HG03064 (cell line): ENCODE data around the gene LMAN2L.

Experiments used
- ATAC-seq: cut with Tn5 transposase; IDR thresholded peaks from one replicate; pipeline ENCODE4 v1.9.1; 2021; ENCODE audit warnings: low read depth; ENCODE audit not compliant: unreplicated experiment

LMAN2L gene

GRCh38 chr2:96716388-96716787, 23.5 kb downstream of the LMAN2L start:
- ATAC-seq, result no peak

GRCh38 chr2:96715658-96716057, 24.2 kb downstream of the LMAN2L start:
- no peak for ATAC-seq

DNA sequence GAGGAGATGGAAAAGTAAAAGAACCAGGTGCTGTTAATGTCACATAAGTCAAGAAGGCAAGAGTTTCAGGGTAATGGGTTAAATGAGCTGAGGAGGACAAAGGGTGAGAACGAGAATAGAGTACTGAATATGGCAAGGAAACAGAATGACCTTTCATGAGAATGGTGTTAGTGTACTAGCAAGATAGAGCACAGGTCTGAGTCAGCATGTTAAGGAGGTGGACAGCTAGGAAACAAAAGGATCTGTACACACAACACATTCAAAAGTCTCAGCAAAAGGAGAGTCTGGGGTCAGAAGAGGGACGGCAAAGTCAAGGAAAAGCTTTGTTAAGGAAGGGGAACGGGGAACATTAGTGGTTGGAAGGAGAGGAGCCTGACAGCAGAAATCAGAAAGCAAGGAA, 28.9 kb downstream of the LMAN2L start:
- no peak for ATAC-seq

DNA sequence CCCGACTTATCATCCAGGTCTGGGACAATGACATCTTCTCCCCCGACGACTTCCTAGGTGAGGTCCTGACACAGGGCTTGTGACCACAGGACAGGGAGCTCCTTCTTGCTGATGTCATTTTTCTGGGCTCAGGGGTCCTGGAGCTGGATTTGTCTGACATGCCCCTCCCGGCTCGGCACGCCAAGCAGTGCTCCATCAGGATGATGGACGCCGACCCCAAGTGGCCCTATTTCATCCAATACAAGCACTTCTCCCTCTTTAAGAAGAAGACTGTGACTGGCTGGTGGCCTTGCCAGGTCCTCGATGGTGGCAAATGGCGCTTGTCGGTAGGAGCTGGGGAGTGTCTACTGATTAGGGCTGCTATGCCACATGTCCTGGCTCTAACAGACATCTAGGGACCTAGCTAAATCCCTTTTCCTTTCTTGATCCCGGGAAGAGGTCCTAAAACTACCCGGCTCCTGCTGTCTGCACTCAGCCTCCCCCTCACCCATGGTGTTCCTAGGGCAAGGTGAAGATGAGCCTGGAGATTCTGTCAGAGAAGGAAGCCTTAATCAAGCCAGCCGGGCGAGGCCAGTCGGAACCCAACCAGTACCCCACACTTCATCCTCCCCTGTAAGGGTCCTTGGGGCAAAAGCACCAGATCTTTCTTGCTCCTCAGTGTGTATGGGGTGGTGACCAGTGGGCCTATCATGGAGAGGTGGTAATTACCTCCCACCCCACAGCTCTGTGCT, 36.7 kb downstream of the LMAN2L start:
- ATAC-seq, result no peak

GRCh38 chr2:96702098-96702785, 37.6 kb downstream of the LMAN2L start:
- no peak for ATAC-seq

DNA sequence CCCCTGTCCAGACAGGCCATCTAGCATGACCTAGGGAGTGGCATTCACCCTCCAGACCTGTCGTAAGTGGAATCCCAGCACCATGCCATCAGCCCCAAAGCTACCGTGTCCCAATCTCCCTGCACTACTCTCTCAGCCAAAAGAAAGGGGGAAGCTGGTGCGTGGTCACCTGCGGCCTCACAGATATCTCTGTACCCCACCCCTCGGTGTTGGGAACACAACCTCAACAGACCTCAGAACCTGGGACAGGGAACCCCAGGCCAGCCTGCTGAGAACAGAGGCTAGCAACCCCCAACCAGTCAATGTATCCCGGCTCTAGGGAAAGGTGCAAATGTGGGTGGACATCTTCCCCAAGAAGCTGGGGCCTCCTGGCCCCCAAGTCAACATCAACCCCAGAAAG, 38.2 kb downstream of the LMAN2L start:
- no peak for ATAC-seq

DNA sequence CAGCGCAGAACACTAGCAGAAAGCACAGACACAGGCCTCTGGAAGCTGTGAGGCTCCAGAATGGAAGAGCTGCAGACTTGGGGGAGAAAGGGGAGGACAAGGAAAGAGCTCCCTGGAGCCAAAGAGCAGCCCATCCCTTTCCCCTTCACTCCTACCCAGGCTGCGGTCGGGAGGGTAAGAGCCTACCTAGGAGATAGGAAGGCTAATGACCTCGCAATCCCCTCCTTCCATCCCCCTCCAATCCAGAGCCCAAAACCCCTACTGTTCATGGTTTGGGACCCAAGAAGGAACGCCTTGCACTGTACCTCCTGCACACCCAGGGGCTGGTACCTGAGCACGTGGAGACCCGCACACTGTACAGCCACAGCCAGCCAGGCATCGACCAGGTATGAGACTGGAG, 39.8 kb downstream of the LMAN2L start:
- ATAC-seq, result no peak

DNA sequence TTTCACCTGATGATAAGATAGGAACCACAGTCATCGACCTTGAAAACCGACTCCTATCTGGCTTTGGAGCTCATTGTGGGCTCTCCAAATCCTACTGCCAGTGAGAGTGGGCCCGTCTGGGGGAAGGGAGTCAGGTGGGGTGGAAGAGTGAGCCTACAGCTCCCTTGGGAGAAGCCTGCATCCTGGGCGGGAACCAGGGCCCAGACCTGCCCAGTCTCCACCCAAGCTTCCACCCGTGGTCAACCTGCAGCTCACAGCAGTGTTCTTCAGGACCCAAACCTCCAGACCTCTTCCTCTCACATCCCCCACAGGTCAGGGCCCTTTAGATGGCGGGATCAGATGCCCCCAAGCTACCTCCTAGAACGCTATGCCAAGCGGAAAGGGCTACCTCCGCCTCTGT, 40.2 kb downstream of the LMAN2L start:
- no peak for ATAC-seq

DNA sequence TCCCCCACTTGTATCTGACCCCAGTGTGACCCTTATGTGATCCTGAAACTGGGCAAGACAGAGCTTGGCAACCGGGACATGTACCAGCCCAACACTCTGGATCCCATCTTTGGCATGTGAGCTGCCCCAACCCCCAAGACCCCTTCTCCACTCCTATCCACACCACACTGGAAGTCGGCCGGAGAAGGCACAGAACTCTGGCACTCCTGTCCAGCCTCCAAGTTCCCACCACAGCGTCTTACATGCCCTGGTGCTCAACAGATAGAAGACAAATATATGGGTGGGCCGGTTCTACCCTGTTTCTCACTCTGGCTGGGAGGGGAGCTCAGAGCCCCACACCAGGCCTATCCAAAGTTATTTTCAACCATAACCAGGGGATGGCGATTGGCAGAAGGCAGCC, 40.8 kb downstream of the LMAN2L start:
- ATAC-seq, result no peak

DNA sequence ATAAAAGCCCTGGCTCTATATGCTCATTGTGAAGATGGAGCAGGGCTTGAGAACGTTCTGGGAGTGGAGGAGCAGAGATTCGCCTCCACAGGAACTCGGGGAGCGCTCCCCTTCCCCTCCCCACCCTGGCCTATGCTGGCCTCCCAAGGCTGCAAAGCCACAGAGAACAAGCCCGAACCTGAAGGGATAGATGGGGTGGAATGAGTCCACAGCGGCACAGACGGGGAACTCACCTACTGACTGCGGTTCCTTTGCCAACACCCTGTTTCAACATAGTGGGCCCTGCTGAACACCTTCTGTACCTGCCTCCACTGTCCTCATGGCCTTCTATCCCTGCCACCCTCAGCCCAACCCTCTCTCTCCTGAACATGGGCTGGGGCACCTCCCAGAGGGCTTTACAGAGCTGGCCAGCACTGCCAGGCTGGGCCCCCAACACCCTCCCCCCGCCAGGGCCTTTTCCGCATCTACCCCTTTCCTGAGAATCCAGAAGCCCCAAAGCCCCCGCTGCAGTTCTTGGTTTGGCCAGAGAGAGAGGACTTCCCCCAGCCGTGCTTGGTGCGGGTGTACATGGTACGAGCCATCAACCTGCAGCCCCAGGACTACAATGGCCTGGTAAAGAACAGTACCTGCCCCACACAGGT, 41.5 kb downstream of the LMAN2L start:
- ATAC-seq, result no peak

GRCh38 chr2:96697476-96697875, 42.4 kb downstream of the LMAN2L start:
- ATAC-seq, result no peak

GRCh38 chr2:96695602-96696001, 44.3 kb downstream of the LMAN2L start:
- ATAC-seq, result no peak

GRCh38 chr2:96694816-96695455, 44.9 kb downstream of the LMAN2L start:
- ATAC-seq, result no peak

DNA sequence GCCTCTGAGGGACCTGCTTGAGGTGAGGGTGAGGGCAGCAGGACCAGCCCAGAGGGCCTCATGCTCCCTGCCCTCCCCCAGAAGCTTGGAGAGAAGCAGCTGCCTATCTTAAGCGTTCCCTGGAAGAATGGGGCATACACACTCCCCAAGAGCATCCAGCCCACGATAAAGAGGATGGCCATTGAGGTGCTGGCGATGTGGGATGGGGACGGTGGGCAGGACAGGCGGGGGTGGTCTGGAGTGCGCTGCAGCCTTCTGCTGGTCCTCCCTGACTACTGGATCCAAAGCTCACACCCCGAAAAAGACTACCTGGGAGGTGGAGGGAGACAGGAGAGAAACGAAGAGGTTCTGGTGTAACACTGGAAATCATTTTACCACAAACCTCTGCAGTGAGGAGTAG, 45.6 kb downstream of the LMAN2L start:
- ATAC-seq, result no peak

GRCh38 chr2:96693286-96694200, 46.3 kb downstream of the LMAN2L start:
- ATAC-seq, result no peak

GRCh38 chr2:96692094-96692971, 47.5 kb downstream of the LMAN2L start:
- ATAC-seq, result no peak

DNA sequence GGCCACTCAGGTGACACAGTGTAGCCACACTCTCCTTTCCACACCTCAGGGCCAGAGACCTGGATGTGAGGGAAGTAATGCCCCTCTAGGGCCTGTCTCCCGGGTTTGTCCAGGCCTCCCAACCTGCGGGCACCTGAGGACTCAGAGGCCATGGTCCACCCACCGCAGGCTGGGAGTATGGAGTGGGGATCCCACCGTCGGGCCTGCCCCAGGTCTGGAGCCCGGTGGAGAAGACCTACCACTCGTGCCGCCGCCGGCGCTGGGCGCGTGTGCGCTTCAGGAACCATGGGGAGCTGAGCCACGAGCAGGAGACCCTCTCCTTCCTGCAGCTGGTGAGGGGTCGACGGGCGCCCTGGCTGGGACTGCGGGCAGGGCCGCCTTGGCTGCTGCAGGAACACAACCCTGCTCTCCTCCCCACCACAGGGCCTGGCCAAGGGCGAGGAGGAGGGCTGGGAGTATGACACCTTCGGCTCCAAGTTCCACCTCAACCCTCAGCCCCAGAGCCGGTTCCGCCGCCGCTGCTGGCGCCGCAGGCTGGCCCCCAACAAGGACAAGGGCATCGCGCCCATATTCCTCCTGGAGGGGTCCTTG, 48.7 kb downstream of the LMAN2L start:
- ATAC-seq, result no peak

DNA sequence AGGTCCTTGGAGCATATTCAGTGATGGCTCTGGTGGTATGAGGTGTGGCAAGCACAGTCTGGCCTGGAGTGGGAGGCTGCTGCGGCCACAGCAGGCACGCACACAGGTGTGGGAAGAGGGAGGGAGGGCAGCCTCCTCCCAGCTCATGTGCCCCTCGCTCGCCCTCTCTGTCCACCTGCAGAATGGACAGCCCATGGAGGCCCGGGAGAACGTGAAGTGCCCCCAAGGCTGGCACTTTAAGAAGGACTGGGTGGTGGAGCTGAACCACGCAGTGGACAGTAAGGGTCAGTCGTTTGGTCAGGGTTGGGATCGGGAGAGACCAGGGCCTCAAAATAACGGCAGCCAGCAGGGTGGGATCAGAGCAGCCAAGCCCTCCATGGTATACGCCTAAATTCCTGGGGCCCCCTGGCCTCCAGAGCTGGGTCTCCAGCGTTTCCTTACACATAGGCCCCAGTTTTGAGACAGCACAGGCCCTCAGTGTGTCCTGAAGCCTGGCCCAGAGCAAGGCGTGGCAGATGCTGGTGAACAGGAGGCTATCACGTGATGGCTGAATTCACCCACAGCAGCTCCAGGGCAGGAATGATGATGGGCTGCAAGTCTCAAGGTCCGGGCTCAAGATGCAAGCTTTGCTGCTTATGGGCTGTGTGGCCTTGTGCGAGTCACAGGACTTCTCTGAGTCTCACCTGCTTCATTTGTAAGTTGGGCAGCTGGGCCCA, 49.4 kb downstream of the LMAN2L start:
- ATAC-seq, result no peak
